ENCODE results near the gene LBX2. TPM values are rescaled to one million over a fixed set of nuclear protein-coding genes. Genes with fewer than 3 reads are reported as not detected.

Gene LBX2
- total and polyA plus RNA-seq, 10 of the 15 experiments (the other 5 are each of a cell fraction or from before 2014, with no cell fraction given) = 0.08 to 4.0 (median 0.27) TPM

GRCh38 chr2:74529357-74530238, 30.2 kb upstream of the LBX2 start, which contains the start of the genes AUP1 and HTRA2:
TSS of gene AUP1 (minus strand) at chr2:74529706. CDS start at chr2:74529629, 77 bp downstream.
TSS of gene HTRA2 (plus strand) at chr2:74529933. CDS start at chr2:74530007, 74 bp downstream.
- Histone ChIP-seq H3K27me3 (replicated peaks in 1 of 2; ENCODE audit: control insufficient read depth in 2 of 2, insufficient read depth in 2 of 2, low read length in 1 of 2) (no peaks in the 10 kb centered on the region), H3K9me3 (replicated peaks; ENCODE audit: control insufficient read depth, insufficient read depth, low read length) (no peaks in the 10 kb centered on the region), H2AFZ (ENCODE audit: control insufficient read depth, low read depth, low read length) (peak within 1 kb of the TSS; percentile 84), H3K27ac (ENCODE audit: control insufficient read depth, insufficient read depth) (peak within 1 kb of the TSS; percentile 96), H3K79me2 (ENCODE audit: control insufficient read depth, insufficient read depth, low read length) (peaks cover 50% of the 10 kb centered on the region), H3K4me1 (ENCODE audit: control insufficient read depth, insufficient read depth, low read length) (peaks cover 33% of the 10 kb centered on the region), H3K4me2 (ENCODE audit: control insufficient read depth, insufficient read depth) (peak within 1 kb of the TSS; percentile 95), H4K20me1 (ENCODE audit: control insufficient read depth, insufficient read depth) (no peaks in the 10 kb centered on the region), H3K36me3 (ENCODE audit: control insufficient read depth in 2 of 2, insufficient read depth in 2 of 2, low read length in 1 of 2) (peaks cover 19 to 43% of the 10 kb centered on the region in 2 experiments), H3K4me3 (peak within 1 kb of the TSS; percentile 94), H3K9ac (ENCODE audit: control insufficient read depth, insufficient read depth, low read length) (peak within 1 kb of the TSS; percentile 98)
- ChIA-PET CTCF (interaction anchor here (0.7 to 10.4 kb wide), 9 partner anchors 16 to 71 kb away, joined by 3 to 226 read pairs (median 11); partner anchors contain the start of genes CCDC142, PCGF1, TTC31 and WBP1), POLR2A (interaction anchor here (0.8 to 5.4 kb wide), 15 partner anchors 9 to 74 kb away, joined by 3 to 66 read pairs (median 8); partner anchors contain the start of genes CCDC142, INO80B, PCGF1 and TTC31), SMC1A (ENCODE audit: uncharacterized antibody, unreplicated experiment) (interaction anchor here (1.2 to 9.9 kb wide), 11 partner anchors 10 to 89 kb away, joined by 3 to 208 read pairs (median 13); partner anchors contain the start of gene PCGF1), RAD21 (ENCODE audit: unreplicated experiment) (interaction anchor here (1.1 to 7.5 kb wide), 15 partner anchors 9 to 108 kb away, joined by 3 to 158 read pairs (median 12); partner anchors contain the start of genes C2orf81, CCDC142, LOXL3 and PCGF1)
- peak; percentile 90 for ATAC-seq
- under 1% methylated on average over 81 of the region's 87 CpGs for WGBS (ENCODE audit: insufficient coverage, insufficient replicate concordance, low lambda C conversion rate, missing lambda C conversion rate)
- intact Hi-C loops (cut with micrococcal nuclease; ENCODE audit: unreplicated experiment) = loop anchor here (1.0 kb wide), 5 partner anchors 22 to 75 kb away; partner anchors contain the start of genes DOK1, PCGF1 and WBP1
- in situ Hi-C loops (cut with MboI) = no loop called here
- no TSS peak for BruUV-seq (replicated peaks)
- peak; percentile 96 for FAIRE-seq
- DNase-seq (ENCODE audit: low read depth, low spot score) = peak; percentile 96
- peak; percentile 56; the same call in 1 of the 2 replicates for TF ChIP-seq RB1 (IDR thresholded peaks at IDR 0.05; ENCODE audit: borderline replicate concordance)
- no peak for TF ChIP-seq ZBTB33 (IDR thresholded peaks at IDR 0.05)
- peak; percentile 98 for TF ChIP-seq YY1 (IDR thresholded peaks at IDR 0.05; ENCODE audit: low read depth, low read length)
- no peak for TF ChIP-seq FOXM1 (IDR thresholded peaks at IDR 0.05; ENCODE audit: low read depth, low read length)
- peak; percentile 8 for TF ChIP-seq KLF5 (IDR thresholded peaks at IDR 0.05; ENCODE audit: partially characterized antibody)
- peak; percentile 84; the same call in 1 of the 2 replicates for TF ChIP-seq CHD2 (IDR thresholded peaks at IDR 0.05; ENCODE audit: borderline replicate concordance, low read depth, low read length)
- TF ChIP-seq SUZ12 (IDR thresholded peaks at IDR 0.05; ENCODE audit: unreplicated experiment) = no peak
- TF ChIP-seq HCFC1 (IDR thresholded peaks at IDR 0.05; ENCODE audit: low read length) = peak; percentile 96
- no peak; the same call in 1 of the 2 replicates for TF ChIP-seq ASH2L (IDR thresholded peaks at IDR 0.05; ENCODE audit: borderline replicate concordance, low read depth)
- TF ChIP-seq NR2F1 (conservative IDR thresholded peaks at IDR 0.05) = peak; percentile 98
- TF ChIP-seq PKNOX1 (IDR thresholded peaks at IDR 0.05) = peak; percentile 10; the same call in 1 of the 2 replicates
- no peak for TF ChIP-seq WRNIP1 (IDR thresholded peaks at IDR 0.05; ENCODE audit: borderline replicate concordance, low read depth, low read length)
- TF ChIP-seq POLR2A (IDR thresholded peaks at IDR 0.05; ENCODE audit: low read depth, low read length) = peak; percentile 84
- no peak for TF ChIP-seq NR2C2 (IDR thresholded peaks at IDR 0.05; ENCODE audit: borderline replicate concordance, control insufficient read depth, insufficient read length, low read depth)
- TF ChIP-seq HSF1 (IDR thresholded peaks at IDR 0.05; ENCODE audit: low read depth, low read length) = no peak
